H9 (cell line): ENCODE data around the gene METTL3. TPM values are rescaled to one million over a fixed set of nuclear protein-coding genes. Genes with fewer than 3 reads are reported as not detected.

Experiments
- DNase-seq: peaks from one replicate; pipeline ENCODE4 v3.0.0-alpha.2; 2017
- H2AFZ ChIP-seq: one replicate; pipeline ENCODE4 v1.6.1; 2013; ENCODE audit warnings: mild to moderate bottlenecking, low read length, control low read depth, moderate library complexity
- H2AK5ac ChIP-seq: 2 replicates; pipeline ENCODE4 v1.6.1; 2013; ENCODE audit warnings: low read length, control low read depth, mixed read lengths; ENCODE audit not compliant: insufficient read length
- H2BK120ac ChIP-seq: one replicate; pipeline ENCODE4 v1.6.1; 2013; ENCODE audit warnings: low read depth, mild to moderate bottlenecking, low read length, control low read depth, inconsistent platforms; ENCODE audit not compliant: poor library complexity, severe bottlenecking
- H2BK12ac ChIP-seq: 2 replicates; pipeline ENCODE4 v1.6.1; 2013; ENCODE audit warnings: low read length, control low read depth, mixed read lengths, low read depth; ENCODE audit not compliant: insufficient read length
- H2BK15ac ChIP-seq: 2 replicates; pipeline ENCODE4 v1.6.1; 2013; ENCODE audit warnings: low read depth, low read length, control low read depth
- H2BK20ac ChIP-seq: one replicate; pipeline ENCODE4 v1.6.1; 2013; ENCODE audit warnings: low read depth, mild to moderate bottlenecking, low read length, control low read depth, inconsistent platforms; ENCODE audit not compliant: poor library complexity, severe bottlenecking
- H2BK5ac ChIP-seq: 2 replicates; pipeline ENCODE4 v1.6.1; 2013; ENCODE audit warnings: low read length, control low read depth, mixed read lengths; ENCODE audit not compliant: insufficient read length
- H3K14ac ChIP-seq: 2 replicates; pipeline ENCODE4 v1.6.1; 2013; ENCODE audit warnings: low read length, control low read depth; ENCODE audit not compliant: insufficient read depth
- H3K18ac ChIP-seq: 2 replicates; pipeline ENCODE4 v1.6.1; 2013; ENCODE audit warnings: low read depth, mild to moderate bottlenecking, mixed read lengths, low read length, control low read depth; ENCODE audit not compliant: insufficient read length
- H3K23ac ChIP-seq: 2 replicates; pipeline ENCODE4 v1.6.1; 2013; ENCODE audit warnings: low read length, control low read depth, mixed read lengths, low read depth; ENCODE audit not compliant: insufficient read length
- H3K23me2 ChIP-seq: 2 replicates; pipeline ENCODE4 v1.6.1; 2013; ENCODE audit warnings: low read depth, mild to moderate bottlenecking, mixed read lengths, low read length, control low read depth; ENCODE audit not compliant: insufficient read length, poor library complexity, severe bottlenecking
- H3K27ac ChIP-seq: 2 replicates; pipeline ENCODE4 v1.5.1; 2013; ENCODE audit warnings: low read length, control low read depth, mixed read lengths, low read depth; ENCODE audit not compliant: insufficient read length
- H3K27me3 ChIP-seq: 2 replicates; pipeline ENCODE4 v1.6.1; 2013; ENCODE audit warnings: low read length, control low read depth, inconsistent platforms; ENCODE audit not compliant: insufficient read depth
- H3K4ac ChIP-seq: 2 replicates; pipeline ENCODE4 v1.6.1; 2013; ENCODE audit warnings: low read depth, mild to moderate bottlenecking, control low read depth, inconsistent platforms, low read length, moderate library complexity
- H3K4me1 ChIP-seq: 2 replicates; pipeline ENCODE4 v1.6.1; 2013; ENCODE audit warnings: low read length, control low read depth, inconsistent platforms; ENCODE audit not compliant: insufficient read depth
- H3K4me2 ChIP-seq: 2 replicates; pipeline ENCODE4 v1.6.1; 2013; ENCODE audit warnings: low read length, control low read depth, mixed read lengths; ENCODE audit not compliant: insufficient read length, insufficient read depth
- H3K56ac ChIP-seq: 2 replicates; pipeline ENCODE4 v1.6.1; 2013; ENCODE audit warnings: low read depth, mild to moderate bottlenecking, mixed read lengths, low read length, control low read depth; ENCODE audit not compliant: insufficient read length
- H3K79me1 ChIP-seq: 2 replicates; pipeline ENCODE4 v1.6.1; 2013; ENCODE audit warnings: low read depth, mild to moderate bottlenecking, moderate library complexity, low read length, control low read depth, inconsistent platforms; ENCODE audit not compliant: insufficient read depth, poor library complexity, severe bottlenecking
- H3K79me2 ChIP-seq: 2 replicates; pipeline ENCODE4 v1.6.1; 2013; ENCODE audit warnings: low read length, control low read depth, inconsistent platforms; ENCODE audit not compliant: insufficient read depth
- H3K9ac ChIP-seq: 2 replicates; pipeline ENCODE4 v1.6.1; 2013; ENCODE audit warnings: low read length, control low read depth, mixed read lengths; ENCODE audit not compliant: insufficient read length; ENCODE audit errors: extremely low read depth
- H3K9me3 ChIP-seq: one replicate; pipeline ENCODE4 v1.6.1; 2013; ENCODE audit warnings: low read depth, low read length, inconsistent platforms; ENCODE audit not compliant: control insufficient read depth
- H3T11ph ChIP-seq: one replicate; pipeline ENCODE4 v1.6.1; 2013; ENCODE audit warnings: mild to moderate bottlenecking, low read length, control low read depth, inconsistent platforms
- H4K20me1 ChIP-seq: one replicate; pipeline ENCODE4 v1.6.1; 2013; ENCODE audit not compliant: control insufficient read depth, insufficient read length, insufficient read depth
- H4K5ac ChIP-seq: 2 replicates; pipeline ENCODE4 v1.6.1; 2013; ENCODE audit warnings: low read depth, mild to moderate bottlenecking, mixed read lengths, low read length, control low read depth; ENCODE audit not compliant: insufficient read length
- H4K8ac ChIP-seq: replicated peaks from 2 replicates; pipeline ENCODE4 v1.6.1; 2013; ENCODE audit warnings: low read length, control low read depth, mixed read lengths, low read depth; ENCODE audit not compliant: insufficient read length
- H4K91ac ChIP-seq: 2 replicates; pipeline ENCODE4 v1.6.1; 2013; ENCODE audit warnings: low read depth, mild to moderate bottlenecking, moderate library complexity, mixed read lengths, low read length, control low read depth; ENCODE audit not compliant: insufficient read length
- H3K27ac Mint-ChIP-seq, 3 experiments: 2 replicates in 2 of 3; 3 replicates in 1 of 3; pipeline ENCODE4 v1.8.0; 2020 to 2021; ENCODE audit warnings: mixed read lengths in 3 of 3, mild to moderate bottlenecking in 1 of 3, moderate library complexity in 1 of 3
- H3K27me3 Mint-ChIP-seq: 2 replicates; pipeline ENCODE4 v1.8.0; 2021; ENCODE audit warnings: low read depth, mild to moderate bottlenecking, moderate library complexity, mixed read lengths
- H3K36me3 Mint-ChIP-seq, 3 experiments: 2 replicates in 2 of 3; 3 replicates in 1 of 3; pipeline ENCODE4 v1.8.0; 2020 to 2021; ENCODE audit warnings: low read depth in 3 of 3, mixed read lengths in 3 of 3; ENCODE audit not compliant: insufficient read depth in 1 of 3
- H3K4me1 Mint-ChIP-seq, 2 experiments: 2 replicates each; pipeline ENCODE4 v1.8.0; 2020; ENCODE audit warnings: mixed read lengths in 2 of 2
- H3K4me3 Mint-ChIP-seq, 2 experiments: 2 replicates in 1 of 2; 3 replicates in 1 of 2; pipeline ENCODE4 v1.8.0; 2020 to 2021; ENCODE audit warnings: mild to moderate bottlenecking in 2 of 2, mixed read lengths in 2 of 2, moderate library complexity in 1 of 2
- H3K9me3 Mint-ChIP-seq, 2 experiments: 2 replicates in 1 of 2; 3 replicates in 1 of 2; pipeline ENCODE4 v1.8.0; 2020; ENCODE audit warnings: mild to moderate bottlenecking in 2 of 2, mixed read lengths in 2 of 2, moderate library complexity in 1 of 2
- WGBS: extraction: QIAGEN DNeasy Blood & Tissue Kit; methylation state at CpG from one replicate; pipeline ENCODE4 v1.1.7; 2013; ENCODE audit warnings: missing lambda C conversion rate, low lambda C conversion rate, mixed read lengths; ENCODE audit not compliant: insufficient read length; ENCODE audit errors: extremely low coverage; 5-methylcytosine and 5-hydroxymethylcytosine counted together
- total RNA-seq: library from RNA; stranded (reverse); gene quantifications from 2 replicates; pipeline ENCODE4 v1.2.1, GENCODE V29; 2021
- TF ChIP-seq, protein P1 (sequence below): fragments of 200-600 bp; sonication (generic); conservative IDR thresholded peaks from 3 replicates; pipeline ENCODE4 v1.8.0; 2021; ENCODE audit warnings: antibody characterized with exemption, mild to moderate bottlenecking

The METTL3 gene
- total RNA-seq, 1 experiment from 2014 or later = 84.1 TPM

DNA sequence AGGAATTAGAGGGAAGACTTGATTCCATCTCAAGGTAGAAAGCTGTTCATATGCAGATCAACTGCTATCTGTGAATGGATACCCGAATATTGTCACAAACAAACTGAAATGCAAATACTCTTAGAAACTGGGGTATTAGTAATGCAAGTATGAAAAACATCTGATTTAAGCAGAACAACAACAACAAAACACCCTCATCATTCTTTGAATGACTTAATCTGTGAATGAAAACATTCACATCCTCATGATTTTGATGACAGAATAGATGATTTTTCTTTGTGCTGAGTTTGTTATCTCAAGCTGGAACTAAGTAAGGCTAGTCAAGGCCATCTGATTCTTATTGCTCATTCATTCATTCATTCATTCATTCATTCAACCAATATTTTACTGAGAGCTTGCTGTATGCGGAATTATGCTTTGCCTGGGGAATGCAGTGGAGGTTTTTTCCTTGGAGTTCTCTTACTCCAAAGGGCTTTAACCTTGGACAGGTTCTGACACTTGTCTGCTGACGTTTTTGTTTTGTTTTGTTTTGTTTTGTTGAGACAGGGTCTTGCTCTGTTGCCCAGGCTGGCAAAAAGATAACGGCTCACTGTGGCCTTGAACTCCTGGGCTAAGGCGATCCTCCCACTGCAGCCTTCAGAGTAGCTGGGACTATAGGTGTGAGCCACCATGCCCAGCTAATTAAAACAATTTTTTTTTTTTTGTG lies 45.4 kb upstream of the METTL3 start:
- peak overlapping the region; percentile 97 for H4K5ac ChIP-seq
- H3K23me2 ChIP-seq = no peaks in the 10 kb centered on the region
- no peak for DNase-seq
- Mint-ChIP-seq H3K9me3 (no peaks in the 10 kb centered on the region; a peak in 1 of 5 replicates), H3K36me3 (no peaks in the 10 kb centered on the region), H3K4me3 (peak overlapping the region in 1 of 2 experiments; percentile 66; a peak in 3 of 5 replicates), H3K27me3 (no peaks in the 10 kb centered on the region), H3K4me1 (peaks cover 36 to 49% of the 10 kb centered on the region in 2 experiments), H3K27ac (peak overlapping the region; percentile 97 to 100 (median 99))
- H2BK12ac ChIP-seq = peak overlapping the region; percentile 86
- TF ChIP-seq, protein P1, sequence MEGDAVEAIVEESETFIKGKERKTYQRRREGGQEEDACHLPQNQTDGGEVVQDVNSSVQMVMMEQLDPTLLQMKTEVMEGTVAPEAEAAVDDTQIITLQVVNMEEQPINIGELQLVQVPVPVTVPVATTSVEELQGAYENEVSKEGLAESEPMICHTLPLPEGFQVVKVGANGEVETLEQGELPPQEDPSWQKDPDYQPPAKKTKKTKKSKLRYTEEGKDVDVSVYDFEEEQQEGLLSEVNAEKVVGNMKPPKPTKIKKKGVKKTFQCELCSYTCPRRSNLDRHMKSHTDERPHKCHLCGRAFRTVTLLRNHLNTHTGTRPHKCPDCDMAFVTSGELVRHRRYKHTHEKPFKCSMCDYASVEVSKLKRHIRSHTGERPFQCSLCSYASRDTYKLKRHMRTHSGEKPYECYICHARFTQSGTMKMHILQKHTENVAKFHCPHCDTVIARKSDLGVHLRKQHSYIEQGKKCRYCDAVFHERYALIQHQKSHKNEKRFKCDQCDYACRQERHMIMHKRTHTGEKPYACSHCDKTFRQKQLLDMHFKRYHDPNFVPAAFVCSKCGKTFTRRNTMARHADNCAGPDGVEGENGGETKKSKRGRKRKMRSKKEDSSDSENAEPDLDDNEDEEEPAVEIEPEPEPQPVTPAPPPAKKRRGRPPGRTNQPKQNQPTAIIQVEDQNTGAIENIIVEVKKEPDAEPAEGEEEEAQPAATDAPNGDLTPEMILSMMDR = no peak
- H3K18ac ChIP-seq = peak overlapping the region; percentile 84
- H4K20me1 ChIP-seq = no peaks in the 10 kb centered on the region
- H3K27ac ChIP-seq = peak overlapping the region; percentile 99
- H3K4ac ChIP-seq = peak overlapping the region; percentile 74; the same call in 1 of the 2 replicates
- H2BK120ac ChIP-seq = peak overlapping the region; percentile 93
- H3K79me1 ChIP-seq = no peaks in the 10 kb centered on the region
- H2AK5ac ChIP-seq = no peak overlapping the region
- H3K56ac ChIP-seq = peak overlapping the region; percentile 34
- no peak overlapping the region for H2BK20ac ChIP-seq
- peaks cover 10% of the 10 kb centered on the region for H3K4me1 ChIP-seq
- no peaks in the 10 kb centered on the region for H3K79me2 ChIP-seq
- H3K4me2 ChIP-seq = peak overlapping the region; percentile 53
- no CpG with 5 or more reads among the region's 5 CpGs for WGBS
- H3K9ac ChIP-seq = no peak overlapping the region
- no peak overlapping the region for H2BK15ac ChIP-seq
- peak overlapping the region; percentile 98 for H2BK5ac ChIP-seq
- H3K23ac ChIP-seq = no peak overlapping the region
- peak overlapping the region; percentile 79; the same call in 1 of the 2 replicates for H3K14ac ChIP-seq
- no peak overlapping the region for H2AFZ ChIP-seq
- peak overlapping the region; percentile 98 for H4K91ac ChIP-seq
- H3K9me3 ChIP-seq = no peaks in the 10 kb centered on the region
- no peaks in the 10 kb centered on the region for H3K27me3 ChIP-seq
- H3T11ph ChIP-seq = peak overlapping the region; percentile 2
- no peak overlapping the region for H4K8ac ChIP-seq
